Caco-2 (cell line): ENCODE measurements around the gene HMCN2. TPM values are rescaled to one million over a fixed set of nuclear protein-coding genes. Genes with fewer than 3 reads are reported as not detected.

Experiments used
- BruUV-seq: library from RNA; stranded (reverse); fragments of 400-500 nt; replicated peaks from 2 replicates; lab custom pipeline; 2021; lab: Mats Ljungman, UMichigan
- CTCF ChIA-PET: fragments of 300-600 bp; sonication (Branson Sonifier 250); formaldehyde crosslinking; loops from one replicate; lab custom pipeline; 2022; ENCODE audit warnings: antibody characterized with exemption; lab: Charles Lee
- POLR2A ChIA-PET: fragments of 300-600 bp; sonication (Branson Sonifier 250); formaldehyde crosslinking; loops from one replicate; lab custom pipeline; 2022; ENCODE audit warnings: antibody characterized with exemption; lab: Charles Lee
- DNase-seq, 2 experiments: peaks; one replicate each; pipeline versions ENCODE4 v3.0.0 to v3.0.0-alpha.2; 2020 to 2022
- H3K27me3 ChIP-seq: replicated peaks from 2 replicates; pipeline ENCODE4 v1.6.0; 2011; ENCODE audit warnings: low read length; ENCODE audit not compliant: control insufficient read depth, insufficient read depth
- H3K36me3 ChIP-seq: 2 replicates; pipeline ENCODE4 v1.5.1; 2011; ENCODE audit warnings: low read length; ENCODE audit not compliant: control insufficient read depth, insufficient read depth
- H3K4me1 ChIP-seq: fragments of 250-450 bp; sonication (Bioruptor Pico); 2 replicates; pipeline ENCODE4 v1.5.1; 2020; ENCODE audit warnings: mild to moderate bottlenecking
- H3K4me3 ChIP-seq: 2 replicates; pipeline ENCODE4 v1.5.1; 2011; ENCODE audit warnings: low read depth, mild to moderate bottlenecking, control low read depth, low read length
- H3K9me3 ChIP-seq: fragments of 250-450 bp; sonication (Bioruptor Pico); 2 replicates; pipeline ENCODE4 v1.5.1; 2020; ENCODE audit warnings: mild to moderate bottlenecking, moderate library complexity
- H3K27ac Mint-ChIP-seq: one replicate; pipeline ENCODE4 v1.8.0; 2022; ENCODE audit warnings: mixed read lengths; ENCODE audit not compliant: unreplicated experiment
- H3K27me3 Mint-ChIP-seq: one replicate; pipeline ENCODE4 v1.8.0; 2022; ENCODE audit warnings: mixed read lengths; ENCODE audit not compliant: insufficient read depth, unreplicated experiment
- H3K36me3 Mint-ChIP-seq: one replicate; pipeline ENCODE4 v1.8.0; 2022; ENCODE audit warnings: mild to moderate bottlenecking, mixed read lengths; ENCODE audit not compliant: insufficient read depth, unreplicated experiment
- H3K4me1 Mint-ChIP-seq: one replicate; pipeline ENCODE4 v1.8.0; 2022; ENCODE audit warnings: low read depth, mixed read lengths; ENCODE audit not compliant: unreplicated experiment
- H3K4me3 Mint-ChIP-seq: one replicate; pipeline ENCODE4 v1.8.0; 2022; ENCODE audit warnings: mild to moderate bottlenecking, moderate library complexity, mixed read lengths; ENCODE audit not compliant: unreplicated experiment
- H3K9me3 Mint-ChIP-seq: one replicate; pipeline ENCODE4 v1.8.0; 2022; ENCODE audit warnings: mixed read lengths; ENCODE audit not compliant: unreplicated experiment
- CTCF ChIP-seq, 2 experiments: fragments of 200-600 bp in 1 of 2; IDR thresholded peaks; 1 replicate in 1 of 2; 2 replicates in 1 of 2; pipeline versions ENCODE4 v1.5.1 to v1.8.0; 2011 to 2022; ENCODE audit warnings: antibody characterized with exemption in 1 of 2, control low read depth in 1 of 2, inconsistent platforms in 1 of 2, low read depth in 1 of 2, low read length in 1 of 2, mild to moderate bottlenecking in 1 of 2, moderate library complexity in 1 of 2; ENCODE audit not compliant: insufficient read depth in 1 of 2, severe bottlenecking in 1 of 2, unreplicated experiment in 1 of 2
- intact Hi-C: fragments of 100-400 bp; cut with micrococcal nuclease; formaldehyde crosslinking; loops from one replicate; pipeline ENCODE4 v1.10.0; 2022; ENCODE audit not compliant: unreplicated experiment
- total RNA-seq: library from RNA; stranded (reverse); gene quantifications from 2 replicates; pipeline ENCODE4 v1.2.3, GENCODE V29; 2022

The HMCN2 gene
- total RNA-seq, 1 experiment from 2014 or later, result 0.41 TPM

- H3K27ac Mint-ChIP-seq, result no peak overlapping the region
- no peaks in the 10 kb centered on the region for H3K9me3 ChIP-seq
- H3K9me3 Mint-ChIP-seq, result no peaks in the 10 kb centered on the region
- H3K4me1 ChIP-seq, result no peaks in the 10 kb centered on the region
- H3K4me1 Mint-ChIP-seq, result no peaks in the 10 kb centered on the region
- no peaks in the 10 kb centered on the region for H3K27me3 ChIP-seq
- H3K36me3 Mint-ChIP-seq, result no peaks in the 10 kb centered on the region
- TF ChIP-seq CTCF (IDR thresholded peaks at IDR 0.05; ENCODE audit: insufficient read depth in 1 of 2, low read depth in 1 of 2, low read length in 1 of 2, severe bottlenecking in 1 of 2, unreplicated experiment in 1 of 2), result no peak
- POLR2A ChIA-PET, result no interaction called here
- no peak overlapping the region for H3K4me3 ChIP-seq
- intact Hi-C loops, result no loop called here
- H3K27me3 Mint-ChIP-seq, result no peaks in the 10 kb centered on the region
- BruUV-seq, result no TSS peak
- H3K36me3 ChIP-seq, result no peaks in the 10 kb centered on the region
- CTCF ChIA-PET, result no interaction called here
- H3K4me3 Mint-ChIP-seq, result no peak overlapping the region
- no peak for DNase-seq
These were observed 126.3 kb downstream of the HMCN2 start for GRCh38 chr9:130391866-130392265.

- no peak for DNase-seq
- CTCF ChIA-PET, result no interaction called here
- BruUV-seq, result no TSS peak
These were observed 128.1 kb downstream of the HMCN2 start for GRCh38 chr9:130393681-130394071.

GRCh38 chr9:130394320-130394719 is 128.8 kb downstream of the HMCN2 start:
- no peak for DNase-seq
- no peaks in the 10 kb centered on the region for H3K9me3 ChIP-seq
- intact Hi-C loops, result no loop called here
- H3K27me3 Mint-ChIP-seq, result no peaks in the 10 kb centered on the region
- no peaks in the 10 kb centered on the region for H3K4me1 Mint-ChIP-seq
- H3K4me3 Mint-ChIP-seq, result no peak overlapping the region
- H3K27me3 ChIP-seq, result no peaks in the 10 kb centered on the region
- TF ChIP-seq CTCF (IDR thresholded peaks at IDR 0.05; ENCODE audit: insufficient read depth in 1 of 2, low read depth in 1 of 2, low read length in 1 of 2, severe bottlenecking in 1 of 2, unreplicated experiment in 1 of 2), result no peak
- CTCF ChIA-PET, result no interaction called here
- no peaks in the 10 kb centered on the region for H3K4me1 ChIP-seq
- H3K36me3 Mint-ChIP-seq, result no peaks in the 10 kb centered on the region
- H3K4me3 ChIP-seq, result no peak overlapping the region
- POLR2A ChIA-PET, result no interaction called here
- no peak overlapping the region for H3K27ac Mint-ChIP-seq
- H3K9me3 Mint-ChIP-seq, result no peaks in the 10 kb centered on the region
- BruUV-seq, result no TSS peak
- no peaks in the 10 kb centered on the region for H3K36me3 ChIP-seq

More at GRCh38 chr9:130393681-130394071, 128.1 kb downstream of the HMCN2 start:
- Mint-ChIP-seq H3K27me3 (no peaks in the 10 kb centered on the region), H3K36me3 (no peaks in the 10 kb centered on the region), H3K4me3 (no peak overlapping the region), H3K9me3 (no peaks in the 10 kb centered on the region), H3K4me1 (no peaks in the 10 kb centered on the region), H3K27ac (no peak overlapping the region)
- no peaks in the 10 kb centered on the region for H3K36me3 ChIP-seq
- H3K4me3 ChIP-seq, result no peak overlapping the region
- no peak for TF ChIP-seq CTCF (IDR thresholded peaks at IDR 0.05; ENCODE audit: insufficient read depth in 1 of 2, low read depth in 1 of 2, low read length in 1 of 2, severe bottlenecking in 1 of 2, unreplicated experiment in 1 of 2)
- H3K9me3 ChIP-seq, result no peaks in the 10 kb centered on the region
- intact Hi-C loops, result no loop called here
- POLR2A ChIA-PET, result no interaction called here
- H3K27me3 ChIP-seq, result no peaks in the 10 kb centered on the region
- no peaks in the 10 kb centered on the region for H3K4me1 ChIP-seq
